Peyer's patch (tissue), 4 donors: Measurements from ENCODE around the gene C1orf74. TPM values are rescaled to one million over a fixed set of nuclear protein-coding genes. Genes with fewer than 3 reads are reported as not detected.

Experiments
- DNase-seq, 3 donors: peaks; one replicate each; pipeline ENCODE4 v3.0.0-alpha.2; 2017 to 2019
- H3K27ac ChIP-seq, 4 donors: fragments of 200-600 bp; sonication (generic); one replicate each; pipeline ENCODE4 v1.5.1; 2016 to 2019
- H3K27me3 ChIP-seq, 2 donors: fragments of 200-600 bp; sonication (generic); one replicate each; pipeline ENCODE4 v1.5.1; 2019
- H3K36me3 ChIP-seq, 3 donors: fragments of 200-600 bp; sonication (generic); one replicate each; pipeline ENCODE4 v1.5.1; 2016 to 2019
- H3K4me1 ChIP-seq, 4 donors: fragments of 200-600 bp; sonication (generic); one replicate each; pipeline ENCODE4 v1.5.1; 2016 to 2019
- H3K4me3 ChIP-seq, 4 donors: fragments of 200-600 bp; sonication (generic); 1 replicate in 3 of 4; 2 replicates in 1 of 4; pipeline ENCODE4 v1.5.1; 2016 to 2019; ENCODE audit warnings: mild to moderate bottlenecking in 1 of 4
- H3K9me3 ChIP-seq, 4 donors: fragments of 200-600 bp; sonication (generic); one replicate each; pipeline ENCODE4 v1.5.1; 2016 to 2019; ENCODE audit warnings: mild to moderate bottlenecking in 1 of 4
- POLR2A ChIP-seq, 2 donors: fragments of 450-650 bp; IDR thresholded peaks; one replicate each; pipeline ENCODE4 v1.5.1; 2017; ENCODE audit warnings: antibody characterized with exemption in 2 of 2, mild to moderate bottlenecking in 2 of 2, moderate library complexity in 2 of 2
- total RNA-seq, 4 donors: library from RNA; depleted of rRNA; stranded (reverse); fragments of >200 nt; gene quantifications; one replicate each; pipeline ENCODE4 v1.1.0, GENCODE V29; 2016
- TF ChIP-seq, protein P1 (sequence below), 6 experiments: fragments of 450-650 bp in 4 of 6; fragments of 200-600 bp in 2 of 6; sonication (generic) in 1 of 6; IDR thresholded peaks; one replicate each; pipeline ENCODE4 v1.5.1; 2017 to 2019; ENCODE audit warnings: antibody characterized with exemption in 6 of 6, mild to moderate bottlenecking in 3 of 6, moderate library complexity in 1 of 6

Gene C1orf74
- total RNA-seq, 4 donors from 2014 or later = 0.83 to 1.9 (median 1.8) TPM

DNA sequence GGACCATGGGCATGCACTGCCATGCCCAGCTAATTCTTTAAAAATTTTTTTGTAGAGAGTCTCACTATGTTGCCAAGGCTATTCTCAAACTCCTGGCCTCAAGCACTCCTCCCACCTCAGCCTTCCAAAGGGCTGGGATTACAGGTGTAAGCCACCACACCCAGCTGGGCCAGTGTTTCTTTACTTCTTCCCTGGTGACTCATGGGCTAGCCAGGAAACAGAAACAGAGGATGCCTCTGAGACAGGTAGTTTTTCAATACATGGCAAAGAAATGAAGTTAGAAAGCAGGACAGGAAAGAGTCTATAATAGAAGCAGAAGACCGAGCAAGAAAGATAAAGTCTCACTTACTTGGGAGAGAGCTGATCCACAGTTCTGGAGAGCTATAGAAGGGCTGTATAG, 7.6 kb upstream of the C1orf74 start:
- peak overlapping the region in 3 of 4 donors; percentile 54 to 88 (median 74) for H3K27ac ChIP-seq
- TF ChIP-seq, protein P1, sequence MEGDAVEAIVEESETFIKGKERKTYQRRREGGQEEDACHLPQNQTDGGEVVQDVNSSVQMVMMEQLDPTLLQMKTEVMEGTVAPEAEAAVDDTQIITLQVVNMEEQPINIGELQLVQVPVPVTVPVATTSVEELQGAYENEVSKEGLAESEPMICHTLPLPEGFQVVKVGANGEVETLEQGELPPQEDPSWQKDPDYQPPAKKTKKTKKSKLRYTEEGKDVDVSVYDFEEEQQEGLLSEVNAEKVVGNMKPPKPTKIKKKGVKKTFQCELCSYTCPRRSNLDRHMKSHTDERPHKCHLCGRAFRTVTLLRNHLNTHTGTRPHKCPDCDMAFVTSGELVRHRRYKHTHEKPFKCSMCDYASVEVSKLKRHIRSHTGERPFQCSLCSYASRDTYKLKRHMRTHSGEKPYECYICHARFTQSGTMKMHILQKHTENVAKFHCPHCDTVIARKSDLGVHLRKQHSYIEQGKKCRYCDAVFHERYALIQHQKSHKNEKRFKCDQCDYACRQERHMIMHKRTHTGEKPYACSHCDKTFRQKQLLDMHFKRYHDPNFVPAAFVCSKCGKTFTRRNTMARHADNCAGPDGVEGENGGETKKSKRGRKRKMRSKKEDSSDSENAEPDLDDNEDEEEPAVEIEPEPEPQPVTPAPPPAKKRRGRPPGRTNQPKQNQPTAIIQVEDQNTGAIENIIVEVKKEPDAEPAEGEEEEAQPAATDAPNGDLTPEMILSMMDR (IDR thresholded peaks at IDR 0.05) = no peak
- no peak for TF ChIP-seq POLR2A (IDR thresholded peaks at IDR 0.05)
- H3K27me3 ChIP-seq = no peaks in the 10 kb centered on the region
- DNase-seq = peak in 1 of 3 donors; percentile 80
- H3K4me3 ChIP-seq = no peak overlapping the region
- H3K9me3 ChIP-seq = no peaks in the 10 kb centered on the region
- H3K4me1 ChIP-seq = peaks cover 0 to 32% (median 2%) of the 10 kb centered on the region in 4 donors
- H3K36me3 ChIP-seq = peaks cover 0 to 46% (median 0%) of the 10 kb centered on the region in 3 donors

DNA sequence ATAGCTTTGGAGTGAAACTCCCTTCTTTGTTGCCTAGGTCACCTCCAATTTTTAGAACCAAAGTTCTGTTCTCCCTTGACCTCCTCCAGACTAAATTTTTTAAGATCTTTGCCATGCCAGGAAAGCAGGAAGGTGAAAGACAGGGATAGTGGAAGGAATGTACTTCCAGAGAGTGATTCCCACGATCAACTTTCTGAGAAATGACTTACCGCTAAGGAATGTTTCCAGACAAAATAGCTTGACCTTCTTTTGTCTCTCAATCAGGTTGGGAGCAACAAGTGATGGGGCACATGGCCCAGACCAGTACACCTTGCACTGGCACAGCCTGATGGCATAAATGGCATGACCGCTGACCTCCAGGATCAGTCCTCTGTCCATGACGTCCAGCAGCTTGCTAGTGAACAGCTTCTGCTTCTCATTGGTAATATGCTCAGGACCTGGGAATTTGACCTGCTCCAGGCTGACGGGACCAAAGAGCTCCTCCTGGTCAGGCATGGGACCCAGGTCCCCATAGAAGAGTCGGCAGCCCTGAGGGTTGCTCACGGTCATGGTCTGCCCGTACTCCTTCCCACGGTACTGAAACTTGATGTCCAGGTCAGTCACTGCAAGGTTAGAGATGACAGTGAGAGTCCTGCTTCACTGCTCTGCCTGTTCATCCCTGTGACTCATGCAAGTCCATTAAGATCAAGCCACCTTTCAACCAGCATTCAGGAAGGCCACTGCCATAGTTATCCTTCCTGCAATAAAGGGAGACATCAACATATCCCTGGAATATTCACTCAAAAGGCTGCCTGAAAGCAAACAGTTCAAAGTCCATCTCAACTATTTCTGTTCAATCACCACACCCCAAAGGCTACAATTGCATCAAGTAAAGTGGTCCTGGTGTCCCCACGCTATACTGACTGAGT, 6.2 kb upstream of the C1orf74 start:
- peaks cover 0 to 35% (median 2%) of the 10 kb centered on the region in 4 donors for H3K4me1 ChIP-seq

DNA sequence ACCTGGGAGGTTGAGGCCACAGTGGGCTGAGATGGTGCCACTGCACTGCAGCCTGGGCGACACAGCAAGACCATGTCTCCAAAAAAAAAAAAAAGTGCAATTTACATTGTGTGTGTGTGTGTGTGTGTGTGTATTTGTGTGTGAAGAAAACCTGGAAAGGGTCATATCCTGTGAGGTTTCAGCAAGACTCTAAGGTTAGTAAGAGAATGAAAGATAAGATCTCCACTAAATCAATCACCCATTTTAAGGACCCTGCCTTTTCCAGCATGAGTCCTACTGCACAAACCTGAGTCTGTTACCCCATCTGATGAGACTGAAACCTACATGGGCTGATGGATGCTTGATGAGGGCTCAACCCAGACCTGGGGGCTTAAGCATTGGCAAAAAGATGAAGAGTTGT, 4.9 kb upstream of the C1orf74 start:
- no peaks in the 10 kb centered on the region for H3K9me3 ChIP-seq
- no peak overlapping the region for H3K27ac ChIP-seq
- H3K27me3 ChIP-seq = no peaks in the 10 kb centered on the region
- H3K36me3 ChIP-seq = peaks cover 0 to 34% (median 0%) of the 10 kb centered on the region in 3 donors
- peaks cover 0 to 35% (median 2%) of the 10 kb centered on the region in 4 donors for H3K4me1 ChIP-seq
- TF ChIP-seq POLR2A (IDR thresholded peaks at IDR 0.05) = no peak
- TF ChIP-seq, protein P1 (IDR thresholded peaks at IDR 0.05) = no peak
- no peak for DNase-seq
- H3K4me3 ChIP-seq = no peak overlapping the region

More for the DNA sequence above, 6.2 kb upstream of the C1orf74 start:
- TF ChIP-seq, protein P1 (IDR thresholded peaks at IDR 0.05) = no peak
- TF ChIP-seq POLR2A (IDR thresholded peaks at IDR 0.05) = no peak
- no peaks in the 10 kb centered on the region for H3K9me3 ChIP-seq
- H3K27me3 ChIP-seq = no peaks in the 10 kb centered on the region
- peak in 1 of 3 donors; percentile 68 for DNase-seq
- peak overlapping the region in 3 of 4 donors; percentile 14 to 88 (median 74) for H3K27ac ChIP-seq
- H3K36me3 ChIP-seq = peaks cover 0 to 46% (median 0%) of the 10 kb centered on the region in 3 donors
- no peak overlapping the region for H3K4me3 ChIP-seq

DNA sequence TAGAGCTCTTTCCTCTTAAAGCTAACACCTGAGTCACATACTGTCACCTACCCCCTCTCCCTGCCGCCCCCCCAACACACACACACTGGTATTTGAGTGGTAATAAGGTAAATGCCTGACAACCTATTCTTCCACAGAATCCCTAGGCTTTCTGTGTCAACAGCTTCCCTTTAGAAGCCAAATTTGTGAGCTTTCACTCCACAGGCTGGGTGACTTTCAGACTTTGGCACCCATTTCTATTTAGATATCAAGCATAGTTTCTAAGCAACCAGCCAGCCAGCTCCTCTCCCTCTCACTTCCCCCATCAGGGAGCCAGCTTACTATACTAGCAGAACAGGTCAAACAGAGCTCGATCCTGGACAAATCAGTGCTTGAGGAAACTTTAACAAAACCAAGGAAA, 3.2 kb upstream of the C1orf74 start:
- TF ChIP-seq, protein P1 (IDR thresholded peaks at IDR 0.05) = no peak
- TF ChIP-seq POLR2A (IDR thresholded peaks at IDR 0.05) = no peak
- H3K4me1 ChIP-seq = peaks cover 0 to 47% (median 2%) of the 10 kb centered on the region in 4 donors
- no peaks in the 10 kb centered on the region for H3K27me3 ChIP-seq
- no peaks in the 10 kb centered on the region for H3K9me3 ChIP-seq
- H3K27ac ChIP-seq = peak overlapping the region in 3 of 4 donors; percentile 40 to 71 (median 69)
- peak in 1 of 3 donors; percentile 59 for DNase-seq
- no peak overlapping the region for H3K4me3 ChIP-seq
- peaks cover 0 to 23% (median 0%) of the 10 kb centered on the region in 3 donors for H3K36me3 ChIP-seq

DNA sequence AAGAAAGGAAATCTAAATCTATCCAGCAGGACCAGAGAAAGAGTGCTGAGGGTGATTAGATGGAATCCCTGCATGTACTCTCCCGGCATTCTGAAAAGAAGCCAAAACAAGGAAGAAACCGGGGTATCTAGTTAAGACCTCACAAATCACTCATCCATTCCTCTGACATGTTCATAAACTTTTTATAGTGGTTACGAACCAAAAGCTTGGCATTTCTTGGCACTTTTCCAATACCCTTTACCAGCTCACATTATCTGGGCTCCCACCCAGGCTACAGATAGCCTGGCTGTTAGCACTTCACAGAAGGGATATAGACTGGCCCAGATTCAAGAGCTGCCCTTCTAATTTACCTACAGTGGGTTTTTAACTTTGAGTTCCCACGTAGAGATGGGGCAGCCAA, 1.8 kb upstream of the C1orf74 start:
- Histone ChIP-seq H3K9me3 (no peaks in the 10 kb centered on the region), H3K27ac (no peak overlapping the region), H3K4me1 (peaks cover 0 to 41% (median 0%) of the 10 kb centered on the region in 4 donors), H3K4me3 (no peak overlapping the region), H3K36me3 (peaks cover 0 to 23% (median 0%) of the 10 kb centered on the region in 3 donors), H3K27me3 (no peaks in the 10 kb centered on the region)
- no peak for TF ChIP-seq POLR2A (IDR thresholded peaks at IDR 0.05)
- TF ChIP-seq, protein P1 (IDR thresholded peaks at IDR 0.05) = no peak
- DNase-seq = no peak
